ENCODE data around the gene ZNF691. TPM values are rescaled to one million over a fixed set of nuclear protein-coding genes. Genes with fewer than 3 reads are reported as not detected.

The ZNF691 gene
- polyA plus RNA-seq, 2 of the 4 experiments (the other 2 are of a cell fraction) = 4.8 to 6.2 TPM

DNA sequence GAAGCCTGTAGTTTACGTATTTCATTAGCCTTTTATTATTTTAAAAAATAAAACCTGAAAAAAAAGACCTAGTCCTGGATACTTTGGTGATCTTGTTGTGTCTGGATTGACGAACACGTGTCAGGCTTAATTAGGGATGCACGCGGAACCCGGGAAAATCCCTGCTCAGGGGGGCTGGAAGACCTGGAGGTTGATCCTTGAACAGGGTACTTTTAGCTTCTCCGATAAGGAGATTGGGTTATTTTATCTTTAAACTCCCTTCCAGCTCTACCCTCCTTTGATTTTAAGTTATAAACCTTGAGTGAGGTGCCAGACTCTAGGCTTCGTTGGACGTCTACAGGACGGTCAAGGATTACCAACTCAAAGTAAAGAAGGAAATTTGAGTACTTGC, 552 bp upstream of the ZNF691 start:
- Histone ChIP-seq H3K4me1 (peaks cover 15% of the 10 kb centered on the region; the same call in 2 of the 3 replicates), H3K27ac (peak overlapping the region; percentile 43 to 80), H3K4me2 (peak overlapping the region; percentile 74), H3K9me3 (peaks cover under 1% of the 10 kb centered on the region; the same call in 1 of the 3 replicates), H3K4me3 (peak overlapping the region; percentile 87)
- peak; percentile 35 to 55; a peak in 5 of 6 replicates for ATAC-seq
- POLR2A ChIA-PET = interaction anchor here (0.6 to 1.6 kb wide), 7 partner anchors 11 to 79 kb away, joined by 3 to 14 read pairs (median 5); partner anchors contain the start of genes C1orf50, ERMAP, P3H1 and SVBP
- no peak for FAIRE-seq
- WGBS (ENCODE audit: missing lambda C conversion rate) = 42% methylated on average over 10 of the region's 10 CpGs
- no peak for DNase-seq (ENCODE audit: low read depth in 1 of 2, low spot score in 1 of 2)
- no peak for TF ChIP-seq EHMT2 (IDR thresholded peaks at IDR 0.05; ENCODE audit: low read depth)
- TF ChIP-seq EHF (CRISPR knock-in tag; IDR thresholded peaks at IDR 0.05) = no peak
- TF ChIP-seq, protein P1, sequence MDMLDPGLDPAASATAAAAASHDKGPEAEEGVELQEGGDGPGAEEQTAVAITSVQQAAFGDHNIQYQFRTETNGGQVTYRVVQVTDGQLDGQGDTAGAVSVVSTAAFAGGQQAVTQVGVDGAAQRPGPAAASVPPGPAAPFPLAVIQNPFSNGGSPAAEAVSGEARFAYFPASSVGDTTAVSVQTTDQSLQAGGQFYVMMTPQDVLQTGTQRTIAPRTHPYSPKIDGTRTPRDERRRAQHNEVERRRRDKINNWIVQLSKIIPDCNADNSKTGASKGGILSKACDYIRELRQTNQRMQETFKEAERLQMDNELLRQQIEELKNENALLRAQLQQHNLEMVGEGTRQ (IDR thresholded peaks at IDR 0.05) = no peak
- no peak for TF ChIP-seq GATA3 (IDR thresholded peaks at IDR 0.05; ENCODE audit: borderline replicate concordance)
- TF ChIP-seq MAZ (IDR thresholded peaks at IDR 0.05; ENCODE audit: borderline replicate concordance, low read depth, low read length) = no peak
- TF ChIP-seq, protein P2, sequence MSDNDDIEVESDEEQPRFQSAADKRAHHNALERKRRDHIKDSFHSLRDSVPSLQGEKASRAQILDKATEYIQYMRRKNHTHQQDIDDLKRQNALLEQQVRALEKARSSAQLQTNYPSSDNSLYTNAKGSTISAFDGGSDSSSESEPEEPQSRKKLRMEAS (IDR thresholded peaks at IDR 0.05) = no peak
- no peak for TF ChIP-seq POLR2AphosphoS2 (conservative IDR thresholded peaks at IDR 0.05; ENCODE audit: low read length)
- no peak for TF ChIP-seq SMC3 (IDR thresholded peaks at IDR 0.05)
- TF ChIP-seq PHF8 (IDR thresholded peaks at IDR 0.05; ENCODE audit: borderline replicate concordance, low read depth) = no peak
- no peak for TF ChIP-seq MYC (IDR thresholded peaks at IDR 0.05; ENCODE audit: borderline replicate concordance, low read length)
- no peak for TF ChIP-seq CHD2 (IDR thresholded peaks at IDR 0.05; ENCODE audit: low read length, partially characterized antibody)
- CTCF ChIA-PET = interaction anchor here (0.7 to 2.3 kb wide), 8 partner anchors 8 to 228 kb away, joined by 3 to 8 read pairs (median 5); partner anchors contain the start of gene ERMAP

DNA sequence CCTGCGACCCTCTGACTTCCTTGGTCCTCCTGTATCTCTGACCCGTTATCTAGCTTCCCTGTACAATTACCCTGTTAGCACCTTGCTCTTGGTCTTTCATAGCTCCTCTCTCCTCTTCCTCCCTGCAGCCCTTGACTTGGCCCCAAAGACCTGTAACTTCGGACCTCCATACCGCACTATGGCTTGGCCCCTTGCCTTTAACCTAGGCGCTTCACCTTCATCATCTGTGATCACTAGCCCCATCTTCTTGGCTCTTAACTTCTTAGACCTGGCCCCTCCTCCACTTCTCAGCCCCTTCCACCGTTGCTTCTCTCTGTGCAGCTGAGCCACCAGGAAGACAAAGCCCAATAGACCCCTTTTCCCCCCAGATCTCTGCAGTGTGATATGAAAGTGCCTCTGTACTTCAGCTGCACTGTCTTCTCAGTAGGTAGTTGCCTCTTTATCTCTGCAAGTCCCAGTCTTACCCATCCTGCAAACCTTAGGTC, 740 bp downstream of the ZNF691 start:
- Histone ChIP-seq H3K9me3 (peaks cover 5% of the 10 kb centered on the region; the same call in 1 of the 3 replicates), H3K27ac (peak overlapping the region; percentile 89 to 94), H3K4me2 (peak overlapping the region; percentile 81), H3K4me1 (peaks cover 15% of the 10 kb centered on the region; the same call in 2 of the 3 replicates), H3K4me3 (peak overlapping the region; percentile 87)
- DNase-seq (ENCODE audit: low read depth in 1 of 2, low spot score in 1 of 2) (no peak), ATAC-seq (peak; percentile 9 to 20; a peak in 4 of 6 replicates), FAIRE-seq (no peak)
- no peak for TF ChIP-seq FOXS1 (CRISPR knock-in tag; IDR thresholded peaks at IDR 0.05)
- TF ChIP-seq NFE2L2 (conservative IDR thresholded peaks at IDR 0.05; ENCODE audit: low read length) = no peak
- no peak for TF ChIP-seq KDM5A (IDR thresholded peaks at IDR 0.05)
- WGBS (ENCODE audit: missing lambda C conversion rate) = 32% methylated on average over 6 of the region's 6 CpGs
- ChIA-PET CTCF (interaction anchor here (1.0 to 2.3 kb wide), 9 partner anchors 17 to 226 kb away, joined by 3 to 11 read pairs (median 5); no protein-coding TSS in a partner anchor), POLR2A (interaction anchor here (1.5 to 1.6 kb wide), 3 partner anchors 23 to 80 kb away, joined by 5 to 14 read pairs (median 12); partner anchors contain the start of genes C1orf50, ERMAP, P3H1 and SVBP)

DNA sequence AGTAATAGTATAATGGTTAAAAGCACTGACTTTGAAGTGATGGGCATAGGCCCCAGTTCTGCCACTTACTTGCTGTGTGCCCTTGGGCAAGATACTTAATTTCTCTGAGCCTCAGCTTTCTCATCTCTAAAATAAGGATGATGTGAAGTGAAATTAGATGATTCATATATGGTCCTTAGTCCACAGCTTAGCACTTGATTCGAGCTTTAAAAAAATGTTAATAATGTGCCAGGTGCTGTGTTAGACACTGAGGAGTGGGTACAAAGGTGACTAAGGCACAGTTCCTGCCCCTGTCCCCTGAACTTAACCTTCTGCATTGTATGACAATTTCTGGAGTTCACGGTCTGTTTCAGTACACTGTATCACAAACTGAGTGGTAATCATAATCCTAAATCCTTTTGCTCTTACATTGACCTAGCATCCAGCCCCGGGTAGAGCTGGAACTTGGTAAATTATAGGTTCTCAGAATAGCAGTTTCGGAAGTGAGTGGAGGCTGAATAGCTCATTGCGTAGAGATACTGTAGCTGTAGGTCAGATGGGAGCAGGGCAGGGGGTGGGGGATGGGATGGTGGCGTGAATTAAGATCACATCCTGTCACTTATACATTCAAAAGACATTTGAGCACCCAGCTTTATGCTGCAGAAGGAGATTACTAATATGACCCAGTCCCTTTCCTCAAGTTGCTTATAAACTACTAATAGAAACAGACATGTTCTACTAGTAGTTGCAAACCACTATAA, 1.5 kb downstream of the ZNF691 start:
- CTCF ChIA-PET = interaction anchor here (1.7 kb wide), 1 partner anchor 71 kb away, joined by 11 read pairs; no protein-coding TSS in a partner anchor
- Histone ChIP-seq H3K27ac (peak overlapping the region in 1 of 2 experiments; percentile 94; a peak in 1 of 6 replicates), H3K4me3 (peak overlapping the region; percentile 87; the same call in 1 of the 3 replicates), H3K4me1 (peaks cover 15% of the 10 kb centered on the region; the same call in 2 of the 3 replicates), H3K4me2 (peak overlapping the region; percentile 81), H3K9me3 (peaks cover 5% of the 10 kb centered on the region; the same call in 1 of the 3 replicates)
- FAIRE-seq = no peak
- WGBS (ENCODE audit: missing lambda C conversion rate) = 77% methylated on average over 6 of the region's 6 CpGs
- TF ChIP-seq FOSB (CRISPR knock-in tag; IDR thresholded peaks at IDR 0.05) = no peak
- TF ChIP-seq RFX5 (IDR thresholded peaks at IDR 0.05) = no peak
- no peak for DNase-seq (ENCODE audit: low read depth in 1 of 2, low spot score in 1 of 2)
- no peak for ATAC-seq
- POLR2A ChIA-PET = no interaction called here

All from A549 (cell line).